Measurements from ENCODE around the gene CPZ.

GRCh38 chr4:8579526-8580320 is 12.8 kb upstream of the CPZ start:
- TF ChIP-seq POLR2A (IDR thresholded peaks at IDR 0.05; ENCODE audit: low read depth, low read length) (no peak), POLR2AphosphoS5 (IDR thresholded peaks at IDR 0.05; ENCODE audit: low read depth, low read length) (no peak), TAF1 (IDR thresholded peaks at IDR 0.05; ENCODE audit: low read depth, low read length) (no peak), SPI1 (IDR thresholded peaks at IDR 0.05; ENCODE audit: low read depth, low read length) (no peak), POU2F2 (IDR thresholded peaks at IDR 0.05; ENCODE audit: low read depth, low read length) (no peak)
